Smooth muscle cell (in vitro differentiated cells): ENCODE results near the gene TEX2. TPM values are rescaled to one million over a fixed set of nuclear protein-coding genes. Genes with fewer than 3 reads are reported as not detected.
"Not testable (repeated sequence)": the region's sequence is repeated elsewhere in the genome, so short reads cannot be mapped to it uniquely, and the experiment has no call there.

Source experiments
- DNase-seq: peaks from one replicate; lab custom pipeline; 2025; ENCODE audit not compliant: unreplicated experiment; lab: John Stamatoyannopoulos, UW
- H2AFZ ChIP-seq: fragments of 200-600 bp; sonication (generic); 2 replicates; pipeline ENCODE4 v1.6.0; 2016; ENCODE audit warnings: antibody characterized with exemption, low read depth, mild to moderate bottlenecking
- H3F3A ChIP-seq: fragments of 200-600 bp; sonication (generic); 2 replicates; pipeline ENCODE4 v1.6.0; 2017; ENCODE audit warnings: antibody characterized with exemption, low read depth
- H3K27ac ChIP-seq: fragments of 200-600 bp; sonication (generic); 2 replicates; pipeline ENCODE4 v1.5.1; 2016; ENCODE audit warnings: low read depth, mild to moderate bottlenecking
- H3K27me3 ChIP-seq: fragments of 200-600 bp; sonication (generic); 2 replicates; pipeline ENCODE4 v1.6.1; 2016; ENCODE audit warnings: low read depth, mild to moderate bottlenecking
- H3K36me3 ChIP-seq: fragments of 200-600 bp; sonication (generic); 2 replicates; pipeline ENCODE4 v1.5.1; 2016; ENCODE audit warnings: low read depth
- H3K4me1 ChIP-seq: fragments of 200-600 bp; sonication (generic); 2 replicates; pipeline ENCODE4 v1.5.1; 2016; ENCODE audit warnings: low read depth
- H3K4me2 ChIP-seq: fragments of 200-600 bp; sonication (generic); 2 replicates; pipeline ENCODE4 v1.6.0; 2016; ENCODE audit warnings: mild to moderate bottlenecking
- H3K4me3 ChIP-seq: fragments of 200-600 bp; sonication (generic); 2 replicates; pipeline ENCODE4 v1.5.1; 2016; ENCODE audit warnings: mild to moderate bottlenecking
- H3K79me2 ChIP-seq: fragments of 200-600 bp; sonication (generic); 2 replicates; pipeline ENCODE4 v1.6.0; 2016; ENCODE audit warnings: low read depth, mild to moderate bottlenecking
- H3K9ac ChIP-seq: fragments of 200-600 bp; sonication (generic); 2 replicates; pipeline ENCODE4 v1.6.0; 2016; ENCODE audit warnings: low read depth
- H3K9me3 ChIP-seq: fragments of 200-600 bp; sonication (generic); replicated peaks from 2 replicates; pipeline ENCODE4 v1.5.1; 2016; ENCODE audit warnings: low read depth
- H4K20me1 ChIP-seq: fragments of 200-600 bp; sonication (generic); 2 replicates; pipeline ENCODE4 v1.6.0; 2016; ENCODE audit warnings: low read depth
- WGBS: methylation state at CpG from one replicate; pipeline ENCODE4 v1.1.7; 2016; ENCODE audit warnings: low lambda C conversion rate; 5-methylcytosine and 5-hydroxymethylcytosine counted together
- polyA plus RNA-seq: library from polyadenylated mRNA; unstranded; fragments of >200 nt; fragmentation: Nextera tagmentation; extraction: Ambion mirVana; gene quantifications from 2 replicates; pipeline ENCODE4 v1.2.1, GENCODE V29; 2016
- total RNA-seq: library from RNA; depleted of rRNA; stranded (reverse); fragments of >200 nt; gene quantifications from 2 replicates; pipeline ENCODE4 v1.2.3, GENCODE V29; 2014
- TF ChIP-seq, protein P1 (sequence below): fragments of 200-600 bp; sonication (generic); IDR thresholded peaks from 2 replicates; pipeline ENCODE4 v1.5.1; 2017; ENCODE audit warnings: borderline replicate concordance, mild to moderate bottlenecking, antibody characterized with exemption; ENCODE audit not compliant: insufficient read depth, poor library complexity, severe bottlenecking

TEX2 gene
- total and polyA plus RNA-seq, 2 experiments from 2014 or later = 8.6 to 26.2 TPM

DNA sequence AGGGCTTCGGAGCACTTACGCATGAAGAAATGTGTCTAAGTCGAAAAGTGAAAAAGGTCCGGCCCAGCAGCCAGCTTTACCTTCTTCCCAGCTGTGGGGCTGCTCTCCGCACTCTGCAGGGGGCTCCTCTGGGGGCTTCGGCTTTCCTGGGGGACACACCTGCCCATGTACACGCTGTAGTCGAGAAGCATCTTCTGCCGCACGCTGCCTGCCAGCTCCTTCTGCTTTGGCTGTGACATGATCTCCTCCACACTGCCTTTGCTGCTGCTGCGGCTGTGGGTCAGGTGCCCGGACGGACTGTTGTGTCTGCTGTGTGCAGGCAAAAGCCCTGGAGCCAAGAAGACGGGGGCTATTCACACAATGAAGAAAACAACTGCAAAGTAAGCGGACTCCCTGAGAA, 75.0 kb downstream of the TEX2 start:
- no peaks in the 10 kb centered on the region for H3K4me1 ChIP-seq
- H2AFZ ChIP-seq = no peak overlapping the region
- TF ChIP-seq, protein P1, sequence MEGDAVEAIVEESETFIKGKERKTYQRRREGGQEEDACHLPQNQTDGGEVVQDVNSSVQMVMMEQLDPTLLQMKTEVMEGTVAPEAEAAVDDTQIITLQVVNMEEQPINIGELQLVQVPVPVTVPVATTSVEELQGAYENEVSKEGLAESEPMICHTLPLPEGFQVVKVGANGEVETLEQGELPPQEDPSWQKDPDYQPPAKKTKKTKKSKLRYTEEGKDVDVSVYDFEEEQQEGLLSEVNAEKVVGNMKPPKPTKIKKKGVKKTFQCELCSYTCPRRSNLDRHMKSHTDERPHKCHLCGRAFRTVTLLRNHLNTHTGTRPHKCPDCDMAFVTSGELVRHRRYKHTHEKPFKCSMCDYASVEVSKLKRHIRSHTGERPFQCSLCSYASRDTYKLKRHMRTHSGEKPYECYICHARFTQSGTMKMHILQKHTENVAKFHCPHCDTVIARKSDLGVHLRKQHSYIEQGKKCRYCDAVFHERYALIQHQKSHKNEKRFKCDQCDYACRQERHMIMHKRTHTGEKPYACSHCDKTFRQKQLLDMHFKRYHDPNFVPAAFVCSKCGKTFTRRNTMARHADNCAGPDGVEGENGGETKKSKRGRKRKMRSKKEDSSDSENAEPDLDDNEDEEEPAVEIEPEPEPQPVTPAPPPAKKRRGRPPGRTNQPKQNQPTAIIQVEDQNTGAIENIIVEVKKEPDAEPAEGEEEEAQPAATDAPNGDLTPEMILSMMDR = no peak
- no peaks in the 10 kb centered on the region for H3K27me3 ChIP-seq
- DNase-seq = no peak
- H3K79me2 ChIP-seq = no peaks in the 10 kb centered on the region
- H3K4me2 ChIP-seq = no peak overlapping the region
- 90% methylated on average over 15 of the region's 15 CpGs for WGBS
- H3F3A ChIP-seq = peaks cover 17% of the 10 kb centered on the region
- H3K4me3 ChIP-seq = no peak overlapping the region
- H4K20me1 ChIP-seq = no peaks in the 10 kb centered on the region
- H3K27ac ChIP-seq = no peak overlapping the region
- H3K9ac ChIP-seq = no peak overlapping the region
- H3K36me3 ChIP-seq = no peaks in the 10 kb centered on the region
- no peaks in the 10 kb centered on the region for H3K9me3 ChIP-seq

DNA sequence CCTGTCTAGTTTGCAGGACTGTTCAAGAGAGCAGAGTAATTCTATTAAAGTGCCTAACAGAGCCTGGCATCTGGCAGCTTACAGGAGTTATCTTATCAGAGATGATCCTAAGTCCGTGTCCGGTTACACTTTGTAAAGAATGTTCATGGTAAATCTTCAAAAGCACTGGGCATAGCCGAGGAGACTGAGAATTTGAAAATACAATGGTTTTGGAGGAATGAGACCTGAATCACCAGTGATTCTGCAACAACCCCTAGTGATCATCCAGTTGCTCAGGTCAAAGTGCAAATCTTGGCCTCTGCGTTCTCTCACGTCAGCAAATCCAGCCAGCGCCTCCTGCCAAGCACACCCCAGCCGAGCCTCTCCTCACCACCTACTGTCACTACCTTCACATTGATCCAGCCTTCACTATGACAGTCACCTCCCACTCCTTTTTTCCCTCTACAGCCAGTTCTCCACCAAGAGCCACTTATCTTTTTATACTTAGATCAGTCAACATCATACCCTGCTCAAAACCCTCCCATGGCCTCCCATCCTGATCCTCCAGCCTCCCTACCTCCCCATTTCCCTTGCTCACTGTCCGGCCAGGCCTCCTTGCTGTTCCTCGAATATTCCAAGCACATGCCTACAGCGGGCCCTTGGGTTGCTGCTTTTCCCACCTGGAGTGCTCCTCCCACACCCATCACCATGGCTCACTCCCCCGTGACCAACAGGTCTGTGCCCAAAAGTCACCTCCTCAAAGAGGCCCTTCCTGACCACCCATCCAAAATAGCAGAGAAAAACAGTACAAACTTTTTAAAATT, 75.8 kb downstream of the TEX2 start:
- Histone ChIP-seq H3K36me3 (no peaks in the 10 kb centered on the region), H3K4me3 (no peak overlapping the region), H3K9ac (no peak overlapping the region), H3K9me3 (no peaks in the 10 kb centered on the region), H3K4me2 (no peak overlapping the region), H2AFZ (no peak overlapping the region), H3K79me2 (no peaks in the 10 kb centered on the region), H4K20me1 (no peaks in the 10 kb centered on the region), H3K4me1 (no peaks in the 10 kb centered on the region), H3K27me3 (no peaks in the 10 kb centered on the region), H3K27ac (no peak overlapping the region), H3F3A (peaks cover 17% of the 10 kb centered on the region)
- 69% methylated on average over 11 of the region's 11 CpGs for WGBS
- TF ChIP-seq, protein P1 = no peak
- no peak for DNase-seq

DNA sequence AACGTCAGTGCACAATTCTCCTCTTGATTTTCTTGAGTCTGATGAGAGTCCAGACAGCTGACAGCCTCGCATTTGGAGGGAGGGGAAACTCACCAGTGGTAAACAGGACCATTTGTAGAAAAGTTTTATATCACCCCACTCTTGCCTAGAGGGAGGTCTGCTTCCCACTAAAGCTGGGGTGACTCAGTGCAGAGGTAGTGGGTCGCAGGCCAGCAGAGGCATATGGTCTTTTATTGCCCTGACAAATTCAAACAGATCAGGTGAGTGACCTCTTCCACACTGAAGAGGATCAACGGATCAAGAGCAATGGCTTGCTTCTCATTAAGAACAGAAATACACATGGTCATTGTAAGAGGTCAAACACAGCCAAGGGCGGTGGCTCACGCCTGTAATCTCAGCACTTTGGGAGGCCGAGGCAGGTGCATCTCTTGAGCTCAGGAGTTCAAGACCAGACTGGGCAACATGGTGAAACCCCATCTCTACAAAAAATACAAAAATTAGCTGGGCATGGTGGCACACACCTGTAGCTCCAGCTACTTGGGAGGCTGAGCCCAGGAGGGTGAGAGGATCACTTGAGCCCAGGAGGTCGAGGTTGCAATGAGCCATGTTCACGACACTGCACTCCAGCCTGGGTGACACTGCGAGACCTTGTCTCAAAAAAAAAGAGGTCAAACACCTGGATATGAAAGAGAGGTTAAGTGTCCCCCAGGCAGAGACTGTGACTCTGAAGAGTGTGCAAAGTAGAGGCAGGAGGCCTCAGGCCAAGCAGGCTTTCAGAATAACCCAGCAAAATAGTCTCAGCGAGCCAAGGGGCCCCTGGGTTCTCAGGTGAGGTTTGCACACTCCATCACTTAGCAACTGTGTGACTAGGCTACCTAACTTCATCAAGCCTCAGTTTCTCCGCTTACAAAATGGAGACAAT, 76.6 kb downstream of the TEX2 start:
- H3K27ac ChIP-seq = no peak overlapping the region
- no peaks in the 10 kb centered on the region for H3K4me1 ChIP-seq
- peaks cover 17% of the 10 kb centered on the region for H3F3A ChIP-seq
- H3K79me2 ChIP-seq = no peaks in the 10 kb centered on the region
- no peak overlapping the region for H3K4me3 ChIP-seq
- H3K9ac ChIP-seq = no peak overlapping the region
- 95% methylated on average over 12 of the region's 12 CpGs for WGBS
- no peaks in the 10 kb centered on the region for H3K27me3 ChIP-seq
- no peaks in the 10 kb centered on the region for H3K36me3 ChIP-seq
- no peak overlapping the region for H3K4me2 ChIP-seq
- H3K9me3 ChIP-seq = no peaks in the 10 kb centered on the region
- no peaks in the 10 kb centered on the region for H4K20me1 ChIP-seq
- no peak for DNase-seq
- TF ChIP-seq, protein P1 = no peak
- H2AFZ ChIP-seq = no peak overlapping the region

DNA sequence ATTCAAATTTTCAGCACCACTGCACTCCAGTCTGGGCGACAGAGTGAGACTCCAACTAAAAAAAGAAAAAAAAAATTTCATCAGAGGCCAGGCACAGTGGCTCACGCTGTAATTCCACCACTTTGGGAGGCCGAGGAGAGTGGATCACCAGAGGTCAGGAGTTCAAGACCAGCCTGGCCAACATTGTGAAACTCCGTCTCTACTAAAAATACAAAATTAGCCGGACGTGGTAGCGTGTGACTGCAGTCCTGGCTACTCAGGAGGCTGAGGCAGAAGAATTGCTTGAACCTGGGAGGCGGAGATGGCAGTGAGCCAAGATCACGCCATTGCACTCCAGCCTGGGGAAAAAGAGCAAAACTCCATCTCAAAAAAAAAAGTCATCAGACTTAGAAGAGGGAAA, 77.5 kb downstream of the TEX2 start:
- H3K79me2 ChIP-seq, H3K4me3 ChIP-seq, DNase-seq, H3K27ac ChIP-seq, H3K27me3 ChIP-seq, H3K4me1 ChIP-seq, H3K9ac ChIP-seq, H3K36me3 ChIP-seq, H3K4me2 ChIP-seq, H2AFZ ChIP-seq, H4K20me1 ChIP-seq, H3K9me3 ChIP-seq: not testable (repeated sequence)
- 89% methylated on average over 9 of the region's 9 CpGs for WGBS
- H3F3A ChIP-seq = peaks cover 17% of the 10 kb centered on the region
